ENCODE results near the gene VWA3B.
"Not testable (repeated sequence)": the region's sequence is repeated elsewhere in the genome, so short reads cannot be mapped to it uniquely, and the experiment has no call there.

The VWA3B gene

GRCh38 chr2:98134172-98135005 lies 47.4 kb downstream of the VWA3B start:
- Histone ChIP-seq H3K9me2 (replicated peaks; ENCODE audit: low read depth, low read length) (no peaks in the 10 kb centered on the region), H3K4me2 (ENCODE audit: low read depth, low read length, poor library complexity, severe bottlenecking) (no peak overlapping the region), H3K9ac (ENCODE audit: low read depth, low read length, poor library complexity, severe bottlenecking) (no peak overlapping the region), H3K79me2 (ENCODE audit: insufficient read depth, low read length) (no peaks in the 10 kb centered on the region), H3K27me3 (ENCODE audit: insufficient read depth, low read length, poor library complexity, severe bottlenecking) (no peaks in the 10 kb centered on the region), H3K4me1 (ENCODE audit: insufficient read depth, low read length, poor library complexity, severe bottlenecking) (no peaks in the 10 kb centered on the region), H3K9me3 (ENCODE audit: insufficient read depth, low read depth, low read length) (no peaks in the 10 kb centered on the region), H3K4me3 (ENCODE audit: low read length, poor library complexity, severe bottlenecking) (no peak overlapping the region), H2AFZ (ENCODE audit: low read length) (no peak overlapping the region), H3K36me3 (ENCODE audit: insufficient read depth, low read length) (no peaks in the 10 kb centered on the region), H3F3A (ENCODE audit: low read depth) (no peaks in the 10 kb centered on the region), H4K20me1 (ENCODE audit: insufficient read depth, low read length, poor library complexity, severe bottlenecking) (no peaks in the 10 kb centered on the region)
- TF ChIP-seq CTCF (conservative IDR thresholded peaks at IDR 0.05; ENCODE audit: low read length) = no peak
- TF ChIP-seq EZH2phosphoT487 (IDR thresholded peaks at IDR 0.05; ENCODE audit: borderline replicate concordance) = no peak

- H3K9me3 ChIP-seq (ENCODE audit: insufficient read depth, low read depth, low read length) = no peaks in the 10 kb centered on the region
- H3K27me3 ChIP-seq (ENCODE audit: insufficient read depth, low read length, poor library complexity, severe bottlenecking) = no peaks in the 10 kb centered on the region
- no peak overlapping the region for H3K4me3 ChIP-seq (ENCODE audit: low read length, poor library complexity, severe bottlenecking)
- H3F3A ChIP-seq (ENCODE audit: low read depth) = no peaks in the 10 kb centered on the region
- no peaks in the 10 kb centered on the region for H4K20me1 ChIP-seq (ENCODE audit: insufficient read depth, low read length, poor library complexity, severe bottlenecking)
- H3K4me2 ChIP-seq (ENCODE audit: low read depth, low read length, poor library complexity, severe bottlenecking) = no peak overlapping the region
- no peaks in the 10 kb centered on the region for H3K36me3 ChIP-seq (ENCODE audit: insufficient read depth, low read length)
- TF ChIP-seq EZH2phosphoT487 (IDR thresholded peaks at IDR 0.05; ENCODE audit: borderline replicate concordance) (no peak), CTCF (conservative IDR thresholded peaks at IDR 0.05; ENCODE audit: low read length) (no peak)
- no peaks in the 10 kb centered on the region for H3K79me2 ChIP-seq (ENCODE audit: insufficient read depth, low read length)
- H3K9ac ChIP-seq (ENCODE audit: low read depth, low read length, poor library complexity, severe bottlenecking) = no peak overlapping the region
- H3K4me1 ChIP-seq (ENCODE audit: insufficient read depth, low read length, poor library complexity, severe bottlenecking) = no peaks in the 10 kb centered on the region
- H3K9me2 ChIP-seq (replicated peaks; ENCODE audit: low read depth, low read length) = no peaks in the 10 kb centered on the region
- no peak overlapping the region for H2AFZ ChIP-seq (ENCODE audit: low read length)
Measured at GRCh38 chr2:98137196-98137595, 50.2 kb downstream of the VWA3B start.

DNA sequence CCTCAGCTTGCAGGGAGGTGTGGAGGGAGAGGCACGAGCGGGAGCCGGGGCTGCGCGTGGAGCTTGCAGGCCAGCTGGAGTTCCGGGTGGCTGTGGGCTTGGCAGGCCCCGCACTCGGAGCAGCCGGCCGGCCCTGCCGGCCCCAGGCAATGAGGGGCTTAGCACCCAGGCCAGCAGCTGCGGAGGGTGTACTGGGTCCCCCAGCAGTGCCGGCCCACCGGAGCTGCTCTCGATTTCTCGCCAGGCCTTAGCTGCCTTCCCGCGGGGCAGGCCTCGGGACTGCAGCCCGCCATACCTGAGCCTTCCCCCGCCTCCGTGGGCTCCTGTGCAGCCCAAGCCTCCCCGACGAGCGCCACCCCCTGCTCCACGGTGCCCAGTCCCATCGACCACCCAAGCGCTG lies 52.0 kb downstream of the VWA3B start:
- not testable (repeated sequence) for H3K36me3 ChIP-seq (ENCODE audit: insufficient read depth, low read length); H3K79me2 ChIP-seq (ENCODE audit: insufficient read depth, low read length); H3F3A ChIP-seq (ENCODE audit: low read depth); H3K9me2 ChIP-seq (replicated peaks; ENCODE audit: low read depth, low read length); H3K9ac ChIP-seq (ENCODE audit: low read depth, low read length, poor library complexity, severe bottlenecking); H2AFZ ChIP-seq (ENCODE audit: low read length); H3K4me1 ChIP-seq (ENCODE audit: insufficient read depth, low read length, poor library complexity, severe bottlenecking); H3K4me3 ChIP-seq (ENCODE audit: low read length, poor library complexity, severe bottlenecking); H3K27me3 ChIP-seq (ENCODE audit: insufficient read depth, low read length, poor library complexity, severe bottlenecking); H3K4me2 ChIP-seq (ENCODE audit: low read depth, low read length, poor library complexity, severe bottlenecking); H4K20me1 ChIP-seq (ENCODE audit: insufficient read depth, low read length, poor library complexity, severe bottlenecking); H3K9me3 ChIP-seq (ENCODE audit: insufficient read depth, low read depth, low read length)

DNA sequence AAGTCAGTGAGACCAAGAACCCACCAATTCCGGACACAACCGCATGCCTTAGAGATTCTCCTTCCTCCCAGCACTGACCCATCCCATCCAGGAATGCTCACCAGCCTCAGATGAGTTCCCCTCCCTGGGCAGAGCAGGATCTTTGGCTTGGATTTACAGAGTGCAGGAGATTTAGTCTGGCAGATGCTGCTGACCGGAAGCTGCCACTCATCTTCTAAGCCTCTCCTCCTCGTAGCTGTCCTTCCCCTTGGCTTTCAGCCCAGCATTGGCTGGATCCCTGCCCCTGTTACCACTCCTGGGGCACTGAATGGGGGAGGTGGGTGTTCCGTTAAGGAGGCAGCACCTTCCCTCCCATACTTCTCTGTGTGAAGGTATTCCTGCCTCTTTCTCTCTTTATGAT lies 53.2 kb downstream of the VWA3B start:
- no peaks in the 10 kb centered on the region for H3K4me1 ChIP-seq (ENCODE audit: insufficient read depth, low read length, poor library complexity, severe bottlenecking)
- H3F3A ChIP-seq (ENCODE audit: low read depth) = no peaks in the 10 kb centered on the region
- H3K27me3 ChIP-seq (ENCODE audit: insufficient read depth, low read length, poor library complexity, severe bottlenecking) = no peaks in the 10 kb centered on the region
- H3K9me3 ChIP-seq (ENCODE audit: insufficient read depth, low read depth, low read length) = no peaks in the 10 kb centered on the region
- H3K79me2 ChIP-seq (ENCODE audit: insufficient read depth, low read length) = no peaks in the 10 kb centered on the region
- H2AFZ ChIP-seq (ENCODE audit: low read length) = no peak overlapping the region
- no peak overlapping the region for H3K4me3 ChIP-seq (ENCODE audit: low read length, poor library complexity, severe bottlenecking)
- TF ChIP-seq CTCF (conservative IDR thresholded peaks at IDR 0.05; ENCODE audit: low read length) = no peak
- no peak for TF ChIP-seq EZH2phosphoT487 (IDR thresholded peaks at IDR 0.05; ENCODE audit: borderline replicate concordance)
- no peak overlapping the region for H3K4me2 ChIP-seq (ENCODE audit: low read depth, low read length, poor library complexity, severe bottlenecking)
- H3K9ac ChIP-seq (ENCODE audit: low read depth, low read length, poor library complexity, severe bottlenecking) = no peak overlapping the region
- H3K9me2 ChIP-seq (replicated peaks; ENCODE audit: low read depth, low read length) = no peaks in the 10 kb centered on the region
- H3K36me3 ChIP-seq (ENCODE audit: insufficient read depth, low read length) = no peaks in the 10 kb centered on the region
- H4K20me1 ChIP-seq (ENCODE audit: insufficient read depth, low read length, poor library complexity, severe bottlenecking) = no peaks in the 10 kb centered on the region
